HEK293 (cell line): ENCODE results near the gene MCHR1.

Source experiments
- SALL2 ChIP-seq: fragments of 450-650 bp; formaldehyde crosslinking; IDR thresholded peaks from 2 replicates; pipeline ENCODE4 v1.5.0; 2017; ENCODE audit warnings: missing biosample characterization, mild to moderate bottlenecking, missing genetic modification characterization, borderline replicate concordance
- ZNF155 ChIP-seq: fragments of 450-650 bp; formaldehyde crosslinking; IDR thresholded peaks from 2 replicates; pipeline ENCODE4 v1.5.1; 2016; ENCODE audit warnings: missing biosample characterization, missing genetic modification characterization
- ZNF274 ChIP-seq, 2 experiments: fragments of 200-500 bp in 1 of 2; fragments of 450-650 bp in 1 of 2; sonication (Bioruptor generic) in 1 of 2; formaldehyde crosslinking in 1 of 2; IDR thresholded peaks; 2 replicates each; pipeline versions ENCODE4 v1.5.1 to v1.6.1; 2014 to 2016; ENCODE audit warnings: borderline replicate concordance in 1 of 2, inconsistent platforms in 1 of 2, low read length in 1 of 2, missing biosample characterization in 1 of 2, missing genetic modification characterization in 1 of 2
- ZNF335 ChIP-seq: fragments of 450-650 bp; formaldehyde crosslinking; conservative IDR thresholded peaks from 2 replicates; pipeline ENCODE4 v1.5.1; 2016; ENCODE audit warnings: missing biosample characterization, missing genetic modification characterization
- ZNF37A ChIP-seq: fragments of 450-650 bp; IDR thresholded peaks from 2 replicates; pipeline ENCODE4 v1.5.1; 2018; ENCODE audit warnings: missing biosample characterization, missing genetic modification characterization
- ZNF530 ChIP-seq: fragments of 450-650 bp; formaldehyde crosslinking; IDR thresholded peaks from 2 replicates; pipeline ENCODE4 v1.5.1; 2016; ENCODE audit warnings: low read depth, missing biosample characterization, missing genetic modification characterization
- ZNF548 ChIP-seq: fragments of 450-650 bp; formaldehyde crosslinking; IDR thresholded peaks from 2 replicates; pipeline ENCODE4 v1.5.1; 2016; ENCODE audit warnings: missing biosample characterization, missing genetic modification characterization
- ZNF585B ChIP-seq: fragments of 450-650 bp; formaldehyde crosslinking; IDR thresholded peaks from 2 replicates; pipeline ENCODE4 v1.5.1; 2016; ENCODE audit warnings: missing biosample characterization, missing genetic modification characterization
- ZNF624 ChIP-seq: fragments of 450-650 bp; formaldehyde crosslinking; IDR thresholded peaks from 2 replicates; pipeline ENCODE4 v1.5.1; 2017; ENCODE audit warnings: missing biosample characterization, missing genetic modification characterization
- TF ChIP-seq, protein P1 (sequence below): fragments of 450-650 bp; formaldehyde crosslinking; IDR thresholded peaks from 2 replicates; pipeline ENCODE4 v1.5.1; 2016; ENCODE audit warnings: missing biosample characterization, missing genetic modification characterization, low read depth
- TF ChIP-seq, protein P2 (sequence below): fragments of 450-650 bp; formaldehyde crosslinking; IDR thresholded peaks from 2 replicates; pipeline ENCODE4 v1.5.1; 2017; ENCODE audit warnings: missing biosample characterization, missing genetic modification characterization
- TF ChIP-seq, protein P3 (sequence below): fragments of 450-650 bp; formaldehyde crosslinking; IDR thresholded peaks from 2 replicates; pipeline ENCODE4 v1.5.1; 2016; ENCODE audit warnings: missing biosample characterization, missing genetic modification characterization

DNA sequence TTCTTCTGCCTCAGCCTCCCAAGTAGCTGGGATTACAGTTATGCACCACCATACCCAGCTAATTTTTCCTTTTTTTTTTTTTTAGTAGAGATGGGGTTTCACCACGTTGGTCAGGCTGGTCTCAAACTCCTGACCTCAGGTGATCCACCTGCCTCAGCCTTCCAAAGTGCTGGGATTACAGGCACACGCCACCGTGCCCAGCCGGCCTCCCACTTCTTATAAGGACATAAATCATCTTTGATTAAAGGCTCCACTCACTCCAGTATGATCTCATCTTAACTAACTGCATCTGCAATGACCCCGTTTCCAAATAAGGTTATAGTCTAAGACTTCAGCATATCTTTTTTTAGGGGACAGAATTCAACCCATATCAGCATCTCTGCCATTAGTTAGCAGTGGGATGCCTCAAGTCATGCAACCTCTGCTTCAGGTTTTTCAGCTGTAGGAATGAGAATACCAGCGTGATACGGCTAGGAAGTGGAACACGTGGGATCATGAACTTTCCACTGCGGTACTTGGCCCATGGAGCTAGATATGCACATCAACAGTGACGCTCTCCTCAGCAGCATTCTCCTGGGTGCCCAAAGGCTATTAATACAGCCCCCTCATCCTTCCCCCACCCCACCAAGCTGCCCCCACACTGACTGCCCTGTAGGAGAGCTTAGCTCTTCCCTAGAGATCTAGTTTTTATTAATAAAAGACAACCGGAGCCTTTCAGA, 41.4 kb downstream of the MCHR1 start:
- TF ChIP-seq, protein P1, sequence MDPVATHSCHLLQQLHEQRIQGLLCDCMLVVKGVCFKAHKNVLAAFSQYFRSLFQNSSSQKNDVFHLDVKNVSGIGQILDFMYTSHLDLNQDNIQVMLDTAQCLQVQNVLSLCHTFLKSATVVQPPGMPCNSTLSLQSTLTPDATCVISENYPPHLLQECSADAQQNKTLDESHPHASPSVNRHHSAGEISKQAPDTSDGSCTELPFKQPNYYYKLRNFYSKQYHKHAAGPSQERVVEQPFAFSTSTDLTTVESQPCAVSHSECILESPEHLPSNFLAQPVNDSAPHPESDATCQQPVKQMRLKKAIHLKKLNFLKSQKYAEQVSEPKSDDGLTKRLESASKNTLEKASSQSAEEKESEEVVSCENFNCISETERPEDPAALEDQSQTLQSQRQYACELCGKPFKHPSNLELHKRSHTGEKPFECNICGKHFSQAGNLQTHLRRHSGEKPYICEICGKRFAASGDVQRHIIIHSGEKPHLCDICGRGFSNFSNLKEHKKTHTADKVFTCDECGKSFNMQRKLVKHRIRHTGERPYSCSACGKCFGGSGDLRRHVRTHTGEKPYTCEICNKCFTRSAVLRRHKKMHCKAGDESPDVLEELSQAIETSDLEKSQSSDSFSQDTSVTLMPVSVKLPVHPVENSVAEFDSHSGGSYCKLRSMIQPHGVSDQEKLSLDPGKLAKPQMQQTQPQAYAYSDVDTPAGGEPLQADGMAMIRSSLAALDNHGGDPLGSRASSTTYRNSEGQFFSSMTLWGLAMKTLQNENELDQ (tag by site-specific recombination) = no peak
- TF ChIP-seq ZNF37A (tag by site-specific recombination) (no peak), ZNF585B (tag by site-specific recombination) (no peak), ZNF624 (no peak), ZNF530 (tag by site-specific recombination) (no peak), ZNF155 (tag by site-specific recombination) (no peak), ZNF548 (tag by site-specific recombination) (no peak), ZNF335 (tag by site-specific recombination) (0 out of 2 replicates have a peak, but pooled peaks have one; percentile 33), SALL2 (no peak), ZNF274 (IDR thresholded peaks at IDR 0.05; ENCODE audit: low read length) (no peak), ZNF274 (tag by site-specific recombination; IDR thresholded peaks at IDR 0.05; ENCODE audit: borderline replicate concordance) (no peak)
- TF ChIP-seq, protein P2, sequence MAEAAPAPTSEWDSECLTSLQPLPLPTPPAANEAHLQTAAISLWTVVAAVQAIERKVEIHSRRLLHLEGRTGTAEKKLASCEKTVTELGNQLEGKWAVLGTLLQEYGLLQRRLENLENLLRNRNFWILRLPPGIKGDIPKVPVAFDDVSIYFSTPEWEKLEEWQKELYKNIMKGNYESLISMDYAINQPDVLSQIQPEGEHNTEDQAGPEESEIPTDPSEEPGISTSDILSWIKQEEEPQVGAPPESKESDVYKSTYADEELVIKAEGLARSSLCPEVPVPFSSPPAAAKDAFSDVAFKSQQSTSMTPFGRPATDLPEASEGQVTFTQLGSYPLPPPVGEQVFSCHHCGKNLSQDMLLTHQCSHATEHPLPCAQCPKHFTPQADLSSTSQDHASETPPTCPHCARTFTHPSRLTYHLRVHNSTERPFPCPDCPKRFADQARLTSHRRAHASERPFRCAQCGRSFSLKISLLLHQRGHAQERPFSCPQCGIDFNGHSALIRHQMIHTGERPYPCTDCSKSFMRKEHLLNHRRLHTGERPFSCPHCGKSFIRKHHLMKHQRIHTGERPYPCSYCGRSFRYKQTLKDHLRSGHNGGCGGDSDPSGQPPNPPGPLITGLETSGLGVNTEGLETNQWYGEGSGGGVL (tag by site-specific recombination) = peak; percentile 62; the same call in 1 of the 2 replicates
- TF ChIP-seq, protein P3, sequence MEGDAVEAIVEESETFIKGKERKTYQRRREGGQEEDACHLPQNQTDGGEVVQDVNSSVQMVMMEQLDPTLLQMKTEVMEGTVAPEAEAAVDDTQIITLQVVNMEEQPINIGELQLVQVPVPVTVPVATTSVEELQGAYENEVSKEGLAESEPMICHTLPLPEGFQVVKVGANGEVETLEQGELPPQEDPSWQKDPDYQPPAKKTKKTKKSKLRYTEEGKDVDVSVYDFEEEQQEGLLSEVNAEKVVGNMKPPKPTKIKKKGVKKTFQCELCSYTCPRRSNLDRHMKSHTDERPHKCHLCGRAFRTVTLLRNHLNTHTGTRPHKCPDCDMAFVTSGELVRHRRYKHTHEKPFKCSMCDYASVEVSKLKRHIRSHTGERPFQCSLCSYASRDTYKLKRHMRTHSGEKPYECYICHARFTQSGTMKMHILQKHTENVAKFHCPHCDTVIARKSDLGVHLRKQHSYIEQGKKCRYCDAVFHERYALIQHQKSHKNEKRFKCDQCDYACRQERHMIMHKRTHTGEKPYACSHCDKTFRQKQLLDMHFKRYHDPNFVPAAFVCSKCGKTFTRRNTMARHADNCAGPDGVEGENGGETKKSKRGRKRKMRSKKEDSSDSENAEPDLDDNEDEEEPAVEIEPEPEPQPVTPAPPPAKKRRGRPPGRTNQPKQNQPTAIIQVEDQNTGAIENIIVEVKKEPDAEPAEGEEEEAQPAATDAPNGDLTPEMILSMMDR (tag by site-specific recombination) = no peak
